ENCODE data around the gene DISC1.

DNA sequence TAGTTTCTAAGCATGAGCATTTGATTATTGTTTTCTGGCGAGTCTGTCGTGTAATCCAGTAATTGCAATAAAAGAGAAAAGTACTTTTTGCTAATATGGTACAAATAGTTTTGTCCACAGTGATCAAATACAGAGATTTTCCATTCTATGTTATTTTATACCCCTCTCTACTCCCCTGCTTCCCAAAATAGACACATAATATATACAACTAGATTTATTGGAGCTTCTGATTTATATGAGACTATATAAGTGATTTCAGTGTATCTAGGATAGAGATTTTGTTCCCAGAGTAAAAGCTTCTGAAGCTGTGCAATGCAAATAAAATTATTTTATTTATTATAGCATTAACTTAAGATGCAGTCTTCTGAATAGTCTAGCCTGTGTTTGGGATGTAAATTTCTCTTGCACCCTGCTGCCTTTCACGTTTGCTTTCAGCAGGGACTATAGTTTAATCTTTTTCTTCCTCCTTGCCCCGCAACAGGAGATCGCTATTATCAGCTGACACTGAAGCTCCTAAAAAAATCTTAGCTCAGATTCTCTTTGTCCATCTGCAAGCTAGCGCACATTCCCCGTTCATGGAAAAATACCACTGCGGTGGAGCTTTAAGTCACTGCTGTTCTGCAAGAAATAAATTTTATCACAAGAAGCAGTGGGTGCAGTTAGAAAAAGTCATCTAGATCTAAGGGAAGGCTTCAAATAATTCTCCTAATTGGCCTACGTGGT is 273.3 kb downstream of the DISC1 start:
- TF ChIP-seq, protein P1, sequence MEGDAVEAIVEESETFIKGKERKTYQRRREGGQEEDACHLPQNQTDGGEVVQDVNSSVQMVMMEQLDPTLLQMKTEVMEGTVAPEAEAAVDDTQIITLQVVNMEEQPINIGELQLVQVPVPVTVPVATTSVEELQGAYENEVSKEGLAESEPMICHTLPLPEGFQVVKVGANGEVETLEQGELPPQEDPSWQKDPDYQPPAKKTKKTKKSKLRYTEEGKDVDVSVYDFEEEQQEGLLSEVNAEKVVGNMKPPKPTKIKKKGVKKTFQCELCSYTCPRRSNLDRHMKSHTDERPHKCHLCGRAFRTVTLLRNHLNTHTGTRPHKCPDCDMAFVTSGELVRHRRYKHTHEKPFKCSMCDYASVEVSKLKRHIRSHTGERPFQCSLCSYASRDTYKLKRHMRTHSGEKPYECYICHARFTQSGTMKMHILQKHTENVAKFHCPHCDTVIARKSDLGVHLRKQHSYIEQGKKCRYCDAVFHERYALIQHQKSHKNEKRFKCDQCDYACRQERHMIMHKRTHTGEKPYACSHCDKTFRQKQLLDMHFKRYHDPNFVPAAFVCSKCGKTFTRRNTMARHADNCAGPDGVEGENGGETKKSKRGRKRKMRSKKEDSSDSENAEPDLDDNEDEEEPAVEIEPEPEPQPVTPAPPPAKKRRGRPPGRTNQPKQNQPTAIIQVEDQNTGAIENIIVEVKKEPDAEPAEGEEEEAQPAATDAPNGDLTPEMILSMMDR (IDR thresholded peaks at IDR 0.05), result no peak
- TF ChIP-seq POLR2A (IDR thresholded peaks at IDR 0.05), result no peak
